Heart left ventricle (tissue), 13 donors: Measurements from ENCODE around the gene N4BP2L2.

ENCODE experiments used
- CTCF ChIP-seq, 12 donors: fragments of 200-600 bp; sonication (generic) in 4 of 12; IDR thresholded peaks; one replicate each; pipeline versions ENCODE4 v1.5.0 to v1.8.0; 2018 to 2022; ENCODE audit warnings: antibody characterized with exemption in 12 of 12, mild to moderate bottlenecking in 5 of 12
- POLR2A ChIP-seq, 2 donors: fragments of 450-650 bp; IDR thresholded peaks; one replicate each; pipeline ENCODE4 v1.6.1; 2017; ENCODE audit warnings: antibody characterized with exemption in 2 of 2, mild to moderate bottlenecking in 2 of 2, moderate library complexity in 2 of 2
- donor health status: ischemic (EF 13 %, LVEDD 7.1; RV severe dilation, severe dysfunction).
- donor health status: DM: no; HTN: yes; CAD: no.
- donor health status: DM: no; HTN: no; CAD: no.
- donor health status: ischemic (EF 25% LVEDD 6.9; RV normal size, moderate dysfunction).
- donor health status: ischemic (EF 25% LVEDD 5.7; RV mildly dilated, moderate dysfunction).
- donor health status: ischemic (EF 35%, LVEDD 5.7; RV mildly dilated, moderate dysfunction).
- donor health status: nonischemic (EF 11% LVEDD 7.7; RV severe dilation, severe dysfunction).
- donor health status: DM: yes; HTN: yes; CAD: no.
- donor health status: PGD.
- donor health status: ischemic (EF 29% LVEDD 5.4; RV normal size, mild dysfunction).
- donor health status: nonischemic (EF 23%, LVEDD 6.1; RV moderate dilation, normal function).

DNA sequence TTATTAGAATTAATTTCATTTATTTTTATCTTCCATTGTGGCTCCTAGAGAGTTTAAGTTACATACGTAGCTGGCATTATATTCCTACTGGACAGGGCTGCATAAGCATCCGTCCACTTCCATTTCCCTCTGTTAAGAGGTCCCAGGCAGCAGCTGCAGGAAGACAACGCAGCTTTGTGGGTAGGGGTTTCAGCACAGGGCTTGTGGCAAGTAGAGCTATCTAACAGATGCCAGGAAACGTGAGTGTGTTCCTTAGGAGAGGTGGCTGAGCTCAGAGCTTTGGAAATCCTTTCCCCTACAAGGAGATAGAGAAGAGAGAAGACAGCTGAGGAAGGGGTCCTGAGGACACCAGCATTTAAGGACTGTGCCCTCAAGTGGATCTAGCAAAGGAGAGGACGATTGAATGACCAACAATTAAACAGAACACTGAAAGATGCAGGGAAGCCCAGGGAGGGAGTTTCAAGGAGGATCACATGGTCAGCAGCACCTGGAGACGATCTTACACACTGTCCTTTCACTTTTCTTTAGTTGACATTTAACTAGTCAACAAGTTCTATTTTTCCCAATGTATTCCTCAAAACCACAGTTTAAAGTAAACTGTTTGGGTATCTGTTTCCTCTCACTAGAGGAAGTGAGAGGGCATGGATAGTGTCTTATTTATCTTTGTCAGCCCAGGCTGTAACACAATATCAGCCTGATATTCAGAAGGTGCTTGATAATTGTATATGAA is 108.4 kb downstream of the N4BP2L2 start:
- TF ChIP-seq CTCF (IDR thresholded peaks at IDR 0.05) (no peak), POLR2A (IDR thresholded peaks at IDR 0.05) (no peak)
